MM.1S (cell line): ENCODE data around the gene MRM1.

ENCODE experiments used
- DNase-seq: peaks from one replicate; pipeline ENCODE4 v3.0.0-alpha.2; 2015
- H2AFZ ChIP-seq: fragments of 300-600 bp; sonication (generic); 2 replicates; pipeline ENCODE4 v1.6.0; 2016; ENCODE audit warnings: antibody characterized with exemption, low read length
- H3F3A ChIP-seq: fragments of 300-600 bp; sonication (generic); 2 replicates; pipeline ENCODE4 v1.6.1; 2016; ENCODE audit warnings: mild to moderate bottlenecking, antibody characterized with exemption, low read length, moderate library complexity, mixed read lengths; ENCODE audit not compliant: insufficient read depth
- H3K27ac ChIP-seq: fragments of 300-600 bp; sonication (generic); 2 replicates; pipeline ENCODE4 v1.5.1; 2016; ENCODE audit warnings: mild to moderate bottlenecking, low read length
- H3K27me3 ChIP-seq: fragments of 300-600 bp; sonication (generic); replicated peaks from 2 replicates; pipeline ENCODE4 v1.6.0; 2016; ENCODE audit warnings: low read length; ENCODE audit not compliant: insufficient read depth
- H3K36me3 ChIP-seq: fragments of 300-600 bp; sonication (generic); replicated peaks from 2 replicates; pipeline ENCODE4 v1.6.1; 2016; ENCODE audit warnings: mild to moderate bottlenecking, low read length, mixed read lengths; ENCODE audit not compliant: insufficient read depth
- H3K4me1 ChIP-seq: fragments of 300-600 bp; sonication (generic); 2 replicates; pipeline ENCODE4 v1.6.1; 2016; ENCODE audit warnings: low read length, mixed read lengths
- H3K4me2 ChIP-seq: fragments of 300-600 bp; sonication (generic); 2 replicates; pipeline ENCODE4 v1.6.0; 2016; ENCODE audit warnings: low read depth, low read length
- H3K4me3 ChIP-seq: fragments of 300-600 bp; sonication (generic); 2 replicates; pipeline ENCODE4 v1.5.1; 2016; ENCODE audit warnings: low read length, mixed read lengths
- H3K79me2 ChIP-seq: fragments of 300-600 bp; sonication (generic); 2 replicates; pipeline ENCODE4 v1.6.1; 2016; ENCODE audit warnings: mixed run types, low read length, mixed read lengths
- H3K9ac ChIP-seq: fragments of 300-600 bp; sonication (generic); 2 replicates; pipeline ENCODE4 v1.6.1; 2016; ENCODE audit warnings: low read length, mixed read lengths
- H3K9me2 ChIP-seq: fragments of 300-600 bp; sonication (generic); replicated peaks from 2 replicates; pipeline ENCODE4 v1.6.1; 2016; ENCODE audit warnings: mild to moderate bottlenecking, low read length, mixed read lengths; ENCODE audit not compliant: insufficient read depth
- H3K9me3 ChIP-seq: fragments of 300-600 bp; sonication (generic); replicated peaks from 2 replicates; pipeline ENCODE4 v1.6.1; 2016; ENCODE audit warnings: mild to moderate bottlenecking, low read length, mixed read lengths; ENCODE audit not compliant: insufficient read depth
- H4K20me1 ChIP-seq: fragments of 300-600 bp; sonication (generic); 2 replicates; pipeline ENCODE4 v1.6.1; 2016; ENCODE audit warnings: mild to moderate bottlenecking, low read length, moderate library complexity, mixed read lengths; ENCODE audit not compliant: insufficient read depth
- CTCF ChIP-seq: fragments of 300-600 bp; sonication (generic); IDR thresholded peaks from 2 replicates; pipeline ENCODE4 v1.5.1; 2016; ENCODE audit warnings: antibody characterized with exemption, low read length, mixed read lengths
- EZH2 ChIP-seq: fragments of 300-600 bp; sonication (generic); optimal IDR thresholded peaks from 2 replicates; pipeline ENCODE3; 2017; ENCODE audit warnings: low read depth, mild to moderate bottlenecking, antibody characterized with exemption, low read length, mixed read lengths
- EZH2phosphoT487 ChIP-seq: fragments of 300-600 bp; sonication (generic); IDR thresholded peaks from 2 replicates; pipeline ENCODE4 v1.6.1; 2018; ENCODE audit warnings: antibody characterized with exemption, low read length

The MRM1 gene

GRCh38 chr17:36641331-36641876 is 40.0 kb downstream of the MRM1 start:
- Histone ChIP-seq H3K36me3 (no peaks in the 10 kb centered on the region), H2AFZ (no peak overlapping the region), H3K4me3 (no peak overlapping the region), H3K27ac (no peak overlapping the region), H3K9me2 (no peaks in the 10 kb centered on the region), H4K20me1 (no peaks in the 10 kb centered on the region), H3K9ac (no peak overlapping the region), H3K4me1 (no peaks in the 10 kb centered on the region), H3K9me3 (no peaks in the 10 kb centered on the region), H3F3A (no peaks in the 10 kb centered on the region), H3K27me3 (peaks cover 93% of the 10 kb centered on the region), H3K79me2 (no peaks in the 10 kb centered on the region), H3K4me2 (no peak overlapping the region)
- no peak for TF ChIP-seq EZH2
- DNase-seq: no peak

- Histone ChIP-seq H3K4me1 (no peaks in the 10 kb centered on the region), H3K36me3 (no peaks in the 10 kb centered on the region), H3K27ac (no peak overlapping the region), H3K9me3 (no peaks in the 10 kb centered on the region), H3K4me2 (no peak overlapping the region), H3K9ac (no peak overlapping the region), H3K4me3 (no peak overlapping the region), H3K9me2 (no peaks in the 10 kb centered on the region), H3F3A (no peaks in the 10 kb centered on the region), H2AFZ (no peak overlapping the region), H3K79me2 (no peaks in the 10 kb centered on the region), H4K20me1 (no peaks in the 10 kb centered on the region), H3K27me3 (peaks cover 87% of the 10 kb centered on the region)
- DNase-seq: no peak
- TF ChIP-seq EZH2phosphoT487 (no peak), EZH2 (no peak), CTCF (no peak)
Measured at GRCh38 chr17:36641877-36642845, 40.8 kb downstream of the MRM1 start.

GRCh38 chr17:36643086-36643685 is 41.8 kb downstream of the MRM1 start:
- no peak for TF ChIP-seq EZH2phosphoT487
- TF ChIP-seq CTCF: no peak
- TF ChIP-seq EZH2: no peak

More at GRCh38 chr17:36643086-36643685, 41.8 kb downstream of the MRM1 start:
- Histone ChIP-seq H3K4me1 (no peaks in the 10 kb centered on the region), H3K27me3 (peaks cover 77% of the 10 kb centered on the region), H3K9ac (no peak overlapping the region), H3K27ac (no peak overlapping the region), H3K36me3 (no peaks in the 10 kb centered on the region), H3F3A (no peaks in the 10 kb centered on the region), H3K79me2 (no peaks in the 10 kb centered on the region), H3K9me3 (no peaks in the 10 kb centered on the region), H4K20me1 (no peaks in the 10 kb centered on the region), H2AFZ (no peak overlapping the region), H3K9me2 (no peaks in the 10 kb centered on the region), H3K4me2 (no peak overlapping the region), H3K4me3 (no peak overlapping the region)
- no peak for DNase-seq
